SK-N-SH (cell line): Measurements from ENCODE around the gene ERCC2. TPM values are rescaled to one million over a fixed set of nuclear protein-coding genes. Genes with fewer than 3 reads are reported as not detected.

Source experiments
- CTCF ChIA-PET: fragments of 300-600, 350-600 bp; formaldehyde crosslinking; extraction: SDS; loops from one replicate; lab custom pipeline; 2021; lab: Yijun Ruan, JAX
- POLR2A ChIA-PET: fragments of 350-600 bp; sonication (Branson Sonifier 250); formaldehyde crosslinking; extraction: SDS; loops from one replicate; lab custom pipeline; 2020; ENCODE audit warnings: antibody characterized with exemption, inconsistent platforms; lab: Yijun Ruan, JAX
- DNase-seq: peaks from one replicate; pipeline ENCODE4 v3.0.0; 2012
- H2AFZ ChIP-seq: fragments of 200-600 bp; sonication (generic); 2 replicates; pipeline ENCODE4 v1.8.1; 2016; ENCODE audit warnings: antibody characterized with exemption, mild to moderate bottlenecking, low read depth
- H3F3A ChIP-seq: fragments of 200-600 bp; sonication (generic); replicated peaks from 2 replicates; pipeline ENCODE3; 2016; ENCODE audit warnings: antibody characterized with exemption, mild to moderate bottlenecking; ENCODE audit not compliant: insufficient read depth
- H3K27ac ChIP-seq, 2 experiments: fragments of 200-500 bp in 1 of 2; fragments of 200-600 bp in 1 of 2; sonication (Bioruptor generic) in 1 of 2; sonication (generic), shearing (Covaris generic) in 1 of 2; 2 replicates each; pipeline versions ENCODE4 v1.5.1 to v1.6.1; 2014 to 2016; ENCODE audit warnings: low read depth in 2 of 2, inconsistent platforms in 1 of 2, low read length in 1 of 2, mild to moderate bottlenecking in 1 of 2, mixed read lengths in 1 of 2
- H3K27me3 ChIP-seq: fragments of 200-600 bp; sonication (generic), shearing (Covaris generic); 2 replicates; pipeline ENCODE4 v1.6.1; 2016; ENCODE audit warnings: mixed run types; ENCODE audit not compliant: insufficient read depth
- H3K36me3 ChIP-seq, 2 experiments: fragments of 200-500 bp in 1 of 2; fragments of 200-600 bp in 1 of 2; sonication (Bioruptor generic) in 1 of 2; sonication (generic) in 1 of 2; replicated peaks in 1 of 2; 2 replicates each; pipeline versions ENCODE3 to v1.5.1; 2014 to 2016; ENCODE audit warnings: low read length in 1 of 2, mild to moderate bottlenecking in 1 of 2; ENCODE audit not compliant: insufficient read depth in 2 of 2, control insufficient read depth in 1 of 2
- H3K4me1 ChIP-seq, 2 experiments: fragments of 200-500 bp in 1 of 2; fragments of 200-600 bp in 1 of 2; sonication (Bioruptor generic) in 1 of 2; sonication (generic), shearing (Covaris generic) in 1 of 2; 2 replicates each; pipeline versions ENCODE4 v1.5.1 to v1.6.1; 2014 to 2016; ENCODE audit warnings: low read depth in 1 of 2, low read length in 1 of 2, mixed run types in 1 of 2; ENCODE audit not compliant: insufficient read depth in 2 of 2, control insufficient read depth in 1 of 2
- H3K4me2 ChIP-seq: fragments of 200-600 bp; sonication (generic), shearing (Covaris generic); 2 replicates; pipeline ENCODE4 v1.6.1; 2017; ENCODE audit warnings: mixed run types
- H3K4me3 ChIP-seq, 2 experiments: fragments of 200-500 bp in 1 of 2; fragments of 200-600 bp in 1 of 2; sonication (Bioruptor generic) in 1 of 2; sonication (generic), shearing (Covaris generic) in 1 of 2; 2 replicates each; pipeline versions ENCODE4 v1.5.1 to v1.8.1; 2014 to 2016; ENCODE audit warnings: low read depth in 2 of 2, inconsistent platforms in 1 of 2, low read length in 1 of 2, mild to moderate bottlenecking in 1 of 2, mixed read lengths in 1 of 2, moderate library complexity in 1 of 2
- H3K79me2 ChIP-seq: fragments of 200-600 bp; sonication (generic); 2 replicates; pipeline ENCODE4 v1.8.1; 2017; ENCODE audit warnings: mild to moderate bottlenecking; ENCODE audit not compliant: insufficient read depth
- H3K9ac ChIP-seq: fragments of 200-600 bp; sonication (generic); 2 replicates; pipeline ENCODE4 v1.6.1; 2017; ENCODE audit warnings: mixed run types
- H3K9me2 ChIP-seq: fragments of 200-600 bp; sonication (generic); 2 replicates; pipeline ENCODE4 v1.6.1; 2017; ENCODE audit warnings: mixed run types
- H3K9me3 ChIP-seq: fragments of 200-600 bp; sonication (generic); 2 replicates; pipeline ENCODE4 v1.6.1; 2017; ENCODE audit warnings: mixed run types, mild to moderate bottlenecking, moderate library complexity
- H4K20me1 ChIP-seq: fragments of 200-600 bp; sonication (generic); 2 replicates; pipeline ENCODE4 v1.6.1; 2017; ENCODE audit warnings: mild to moderate bottlenecking, mixed run types; ENCODE audit not compliant: insufficient read depth
- ELF1 ChIP-seq: IDR thresholded peaks from 2 replicates; pipeline ENCODE4 v1.4.0; 2012
- EP300 ChIP-seq, 2 experiments: IDR thresholded peaks; 2 replicates each; pipeline versions ENCODE4 v1.4.0 to v1.6.1; 2012; ENCODE audit warnings: borderline replicate concordance in 1 of 2, low read depth in 1 of 2, low read length in 1 of 2
- EZH2phosphoT487 ChIP-seq: fragments of 200-600 bp; sonication (generic); IDR thresholded peaks from 2 replicates; pipeline ENCODE4 v1.6.1; 2017; ENCODE audit warnings: low read depth, mixed run types, mild to moderate bottlenecking, antibody characterized with exemption, moderate library complexity, borderline replicate concordance
- FOXJ3 ChIP-seq: sonication (generic); formaldehyde crosslinking; IDR thresholded peaks from 2 replicates; pipeline ENCODE4 v1.5.1; 2020; ENCODE audit warnings: mild to moderate bottlenecking, missing genetic modification reagents
- GABPA ChIP-seq: IDR thresholded peaks from 2 replicates; pipeline ENCODE4 v1.4.0; 2012; ENCODE audit warnings: low read depth, mild to moderate bottlenecking
- IRF3 ChIP-seq: fragments of 150-350 bp; IDR thresholded peaks from 2 replicates; pipeline ENCODE4 v1.6.1; 2016; ENCODE audit warnings: mild to moderate bottlenecking, low read depth, low read length
- MAX ChIP-seq: IDR thresholded peaks from 2 replicates; pipeline ENCODE4 v1.4.0; 2012; ENCODE audit warnings: low read depth
- MXI1 ChIP-seq: IDR thresholded peaks from 2 replicates; pipeline ENCODE4 v1.6.1; 2012; ENCODE audit warnings: mild to moderate bottlenecking, low read depth, low read length, improper control_type of control experiment
- NFIC ChIP-seq: IDR thresholded peaks from 2 replicates; pipeline ENCODE4 v1.4.0; 2012; ENCODE audit warnings: borderline replicate concordance
- NRF1 ChIP-seq: IDR thresholded peaks from 2 replicates; pipeline ENCODE4 v1.6.1; 2012; ENCODE audit warnings: low read depth, mild to moderate bottlenecking, low read length
- POLR2AphosphoS5 ChIP-seq: IDR thresholded peaks from 2 replicates; pipeline ENCODE4 v1.6.1; 2012; ENCODE audit warnings: low read depth, low read length
- RAD21 ChIP-seq: IDR thresholded peaks from 2 replicates; pipeline ENCODE4 v1.6.1; 2012; ENCODE audit warnings: mild to moderate bottlenecking, low read length
- RCOR1 ChIP-seq: fragments of 150-350 bp; IDR thresholded peaks from 2 replicates; pipeline ENCODE4 v1.6.1; 2017; ENCODE audit warnings: antibody characterized with exemption, low read length
- REST ChIP-seq: IDR thresholded peaks from 2 replicates; pipeline ENCODE4 v1.6.1; 2012; ENCODE audit warnings: mild to moderate bottlenecking, low read depth, low read length, moderate library complexity
- RFX5 ChIP-seq: IDR thresholded peaks from 2 replicates; pipeline ENCODE4 v1.6.1; 2012; ENCODE audit warnings: mild to moderate bottlenecking, improper control_type of control experiment, low read length
- RXRA ChIP-seq: IDR thresholded peaks from 2 replicates; pipeline ENCODE4 v1.4.0; 2012; ENCODE audit warnings: low read depth, mild to moderate bottlenecking, borderline replicate concordance
- SIN3A ChIP-seq: IDR thresholded peaks from 2 replicates; pipeline ENCODE4 v1.6.1; 2012; ENCODE audit warnings: low read depth, mild to moderate bottlenecking, low read length, moderate library complexity, borderline replicate concordance
- SMC3 ChIP-seq: IDR thresholded peaks from 2 replicates; pipeline ENCODE4 v1.6.1; 2012; ENCODE audit warnings: low read depth, low read length, improper control_type of control experiment
- TAF1 ChIP-seq: IDR thresholded peaks from 2 replicates; pipeline ENCODE4 v1.6.1; 2012; ENCODE audit warnings: low read depth, mild to moderate bottlenecking, low read length, moderate library complexity, borderline replicate concordance
- ZBTB33 ChIP-seq: IDR thresholded peaks from 2 replicates; pipeline ENCODE4 v1.4.0; 2012; ENCODE audit warnings: low read depth, borderline replicate concordance
- WGBS: methylation state at CpG from one replicate; pipeline ENCODE4 v1.1.6; 2017; ENCODE audit warnings: low lambda C conversion rate; 5-methylcytosine and 5-hydroxymethylcytosine counted together
- polyA plus RNA-seq, 3 experiments: library from polyadenylated mRNA; depleted of rRNA; stranded (reverse); fragments of >200 nt; gene quantifications; 2 replicates each; pipeline ENCODE4 v1.2.3, GENCODE V29; 2012

Gene ERCC2
- polyA plus RNA-seq, 1 of the 3 experiments (the other 2 are of a cell fraction) = 72.8 TPM

- no peak overlapping the region for H3K27ac ChIP-seq
- no peak overlapping the region for H3K4me2 ChIP-seq
- no peaks in the 10 kb centered on the region for H3F3A ChIP-seq
- TF ChIP-seq SIN3A (no peak), NFIC (no peak), RFX5 (no peak), IRF3 (no peak), MXI1 (no peak), FOXJ3 (CRISPR knock-in tag) (no peak), REST (no peak), EP300 (IDR thresholded peaks at IDR 0.05; ENCODE audit: borderline replicate concordance in 1 of 2, low read depth in 1 of 2, low read length in 1 of 2) (no peak), RAD21 (no peak), SMC3 (no peak), POLR2AphosphoS5 (no peak), MAX (no peak), RXRA (no peak), NRF1 (no peak), GABPA (no peak), ZBTB33 (no peak), ELF1 (no peak), TAF1 (no peak), EZH2phosphoT487 (no peak), RCOR1 (no peak)
- H3K4me3 ChIP-seq = no peak overlapping the region
- H3K9me3 ChIP-seq = no peaks in the 10 kb centered on the region
- H3K4me1 ChIP-seq = peaks cover 0 to 3% of the 10 kb centered on the region in 2 experiments; a peak in 1 of 4 replicates
- WGBS = 78% methylated on average over 10 of the region's 12 CpGs
- ChIA-PET CTCF (interaction anchor here (1.8 kb wide), 1 partner anchor 18 kb away, joined by 6 read pairs; no protein-coding TSS in a partner anchor), POLR2A (no interaction called here)
- no peaks in the 10 kb centered on the region for H3K9me2 ChIP-seq
- peaks cover 25% of the 10 kb centered on the region for H3K27me3 ChIP-seq
- no peaks in the 10 kb centered on the region for H3K36me3 ChIP-seq
- no peak for DNase-seq
- no peak overlapping the region for H3K9ac ChIP-seq
- H3K79me2 ChIP-seq = no peaks in the 10 kb centered on the region
- H4K20me1 ChIP-seq = no peaks in the 10 kb centered on the region
- no peak overlapping the region for H2AFZ ChIP-seq
Observed at GRCh38 chr19:45320997-45321775, 49.2 kb downstream of the ERCC2 start.
